NT2/D1 (cell line): Measurements from ENCODE around the gene PRSS50.

ENCODE experiments used
- DNase-seq: peaks from one replicate; pipeline ENCODE4 v3.0.0-alpha.2; 2011; ENCODE audit warnings: low read depth, low spot score
- H3K27me3 ChIP-seq: 2 replicates; pipeline ENCODE4 v1.6.0; 2011; ENCODE audit warnings: mild to moderate bottlenecking; ENCODE audit not compliant: insufficient read length, insufficient read depth
- H3K36me3 ChIP-seq: 2 replicates; pipeline ENCODE4 v1.6.1; 2011; ENCODE audit warnings: mild to moderate bottlenecking, low read length, mixed read lengths; ENCODE audit not compliant: insufficient read depth, insufficient read length
- H3K4me1 ChIP-seq: 2 replicates; pipeline ENCODE4 v1.5.1; 2011; ENCODE audit not compliant: insufficient read depth, insufficient read length
- H3K4me3 ChIP-seq: 2 replicates; pipeline ENCODE4 v1.5.1; 2011; ENCODE audit warnings: low read depth; ENCODE audit not compliant: insufficient read length
- H3K9ac ChIP-seq: 2 replicates; pipeline ENCODE4 v1.6.0; 2011; ENCODE audit warnings: low read depth; ENCODE audit not compliant: insufficient read length
- H3K9me3 ChIP-seq: 2 replicates; pipeline ENCODE4 v1.5.1; 2011; ENCODE audit warnings: mild to moderate bottlenecking, low read length; ENCODE audit not compliant: insufficient read depth
- SUZ12 ChIP-seq: IDR thresholded peaks from 2 replicates; pipeline ENCODE4 v1.6.1; 2011; ENCODE audit not compliant: insufficient read length, insufficient read depth; ENCODE audit errors: extremely low read depth
- YY1 ChIP-seq: IDR thresholded peaks from 2 replicates; pipeline ENCODE4 v1.6.1; 2011; ENCODE audit not compliant: insufficient read length, insufficient read depth
- ZNF274 ChIP-seq: IDR thresholded peaks from 2 replicates; pipeline ENCODE4 v1.6.1; 2011; ENCODE audit warnings: mild to moderate bottlenecking, low read depth, low read length

The PRSS50 gene

DNA sequence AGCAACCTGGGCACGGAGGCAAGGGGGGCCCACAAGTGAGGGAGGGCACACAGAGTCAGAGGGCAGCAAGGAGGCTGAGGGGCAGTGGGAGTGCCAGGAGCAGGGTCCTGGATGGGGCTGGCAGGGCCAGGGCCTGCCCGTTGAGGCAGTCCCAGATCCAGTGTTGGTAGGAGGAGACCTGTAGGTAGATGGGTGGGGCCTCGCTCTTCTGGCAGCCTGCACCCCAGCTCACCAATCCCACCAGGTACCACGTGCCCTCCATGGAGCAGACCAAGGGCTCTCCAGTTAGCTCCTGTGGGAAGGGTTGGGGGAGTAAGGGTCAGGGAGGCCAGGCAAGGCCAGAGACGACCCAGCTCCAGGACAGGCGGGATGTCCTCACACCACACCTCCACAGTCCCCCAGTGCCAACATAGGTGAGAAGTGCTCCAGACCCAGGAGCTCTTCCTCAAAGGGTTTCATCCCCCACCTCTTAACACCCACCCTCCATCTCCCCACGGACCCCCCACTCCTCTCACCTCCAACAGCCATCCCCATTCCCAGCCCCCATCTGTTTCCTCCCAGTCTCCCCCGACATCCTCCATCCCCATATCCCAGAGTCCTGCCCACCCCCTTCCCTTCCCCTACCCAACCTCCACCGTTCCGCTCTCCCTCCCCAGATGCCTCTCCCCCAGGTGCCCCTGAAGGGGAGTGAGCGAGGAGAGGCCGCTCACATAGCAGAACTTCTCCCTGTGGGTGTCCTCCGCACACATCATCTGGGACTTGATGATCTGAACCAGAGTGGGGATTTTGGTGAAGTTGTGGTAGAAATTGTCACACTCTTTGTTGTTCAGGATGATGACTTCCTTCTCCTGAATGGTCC, 5.2 kb downstream of the PRSS50 start:
- H3K4me1 ChIP-seq, result peaks cover 7% of the 10 kb centered on the region
- H3K9me3 ChIP-seq, result no peaks in the 10 kb centered on the region
- H3K4me3 ChIP-seq, result no peak overlapping the region
- H3K9ac ChIP-seq, result no peak overlapping the region
- no peak for DNase-seq
- no peaks in the 10 kb centered on the region for H3K36me3 ChIP-seq
- H3K27me3 ChIP-seq, result no peaks in the 10 kb centered on the region
- TF ChIP-seq ZNF274 (no peak), SUZ12 (no peak), YY1 (no peak)

DNA sequence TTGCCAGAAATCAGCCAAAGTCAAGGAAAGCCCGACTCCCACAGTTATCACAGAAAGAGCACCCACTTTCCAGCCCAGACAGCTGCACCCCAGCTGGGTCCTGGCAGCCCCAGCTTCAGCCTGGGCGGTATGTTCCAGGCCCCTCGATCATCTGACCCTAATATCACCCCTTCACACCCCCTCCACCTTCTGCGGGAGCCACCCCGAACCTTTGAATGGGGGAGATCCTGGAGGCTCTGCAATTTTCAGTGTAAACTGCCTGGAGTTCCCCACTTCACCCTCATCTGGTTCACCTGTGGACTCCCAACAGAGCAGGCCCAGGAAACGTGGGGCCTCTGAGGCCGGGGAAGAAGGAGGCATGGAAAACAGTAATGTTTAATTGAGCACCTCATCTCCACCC, 5.9 kb downstream of the PRSS50 start:
- TF ChIP-seq YY1, result no peak
- TF ChIP-seq ZNF274, result no peak
- Histone ChIP-seq H3K9me3 (no peaks in the 10 kb centered on the region), H3K4me1 (peaks cover 13% of the 10 kb centered on the region)

DNA sequence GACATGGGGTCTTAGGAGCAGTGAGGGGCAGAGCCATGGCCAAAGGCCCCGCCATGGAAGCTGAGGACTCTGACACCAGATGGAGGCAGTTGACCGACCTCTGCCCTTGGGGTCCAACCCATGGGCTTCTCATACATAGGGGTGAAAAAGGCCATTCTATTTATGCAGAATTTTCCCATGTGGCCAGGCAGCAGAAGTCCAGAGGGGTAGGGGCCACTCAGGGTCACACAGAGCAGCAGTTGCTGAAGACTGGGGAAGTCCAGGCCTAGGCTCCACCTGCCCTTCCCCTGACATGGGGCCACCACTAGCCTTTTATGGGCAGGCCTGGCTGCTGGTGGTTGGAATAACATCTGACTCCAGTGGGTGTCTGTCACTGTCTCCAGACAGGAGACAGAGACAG, 6.4 kb downstream of the PRSS50 start:
- no peak for DNase-seq
- Histone ChIP-seq H3K4me3 (no peak overlapping the region), H3K4me1 (peaks cover 18% of the 10 kb centered on the region), H3K27me3 (no peaks in the 10 kb centered on the region), H3K9ac (no peak overlapping the region), H3K9me3 (no peaks in the 10 kb centered on the region), H3K36me3 (no peaks in the 10 kb centered on the region)
- TF ChIP-seq SUZ12, result no peak
- TF ChIP-seq YY1, result no peak
- TF ChIP-seq ZNF274, result no peak

More for the DNA sequence above, 5.9 kb downstream of the PRSS50 start:
- H3K36me3 ChIP-seq, result no peaks in the 10 kb centered on the region
- DNase-seq, result no peak
- H3K9ac ChIP-seq, result no peak overlapping the region
- no peak overlapping the region for H3K4me3 ChIP-seq
- no peaks in the 10 kb centered on the region for H3K27me3 ChIP-seq

DNA sequence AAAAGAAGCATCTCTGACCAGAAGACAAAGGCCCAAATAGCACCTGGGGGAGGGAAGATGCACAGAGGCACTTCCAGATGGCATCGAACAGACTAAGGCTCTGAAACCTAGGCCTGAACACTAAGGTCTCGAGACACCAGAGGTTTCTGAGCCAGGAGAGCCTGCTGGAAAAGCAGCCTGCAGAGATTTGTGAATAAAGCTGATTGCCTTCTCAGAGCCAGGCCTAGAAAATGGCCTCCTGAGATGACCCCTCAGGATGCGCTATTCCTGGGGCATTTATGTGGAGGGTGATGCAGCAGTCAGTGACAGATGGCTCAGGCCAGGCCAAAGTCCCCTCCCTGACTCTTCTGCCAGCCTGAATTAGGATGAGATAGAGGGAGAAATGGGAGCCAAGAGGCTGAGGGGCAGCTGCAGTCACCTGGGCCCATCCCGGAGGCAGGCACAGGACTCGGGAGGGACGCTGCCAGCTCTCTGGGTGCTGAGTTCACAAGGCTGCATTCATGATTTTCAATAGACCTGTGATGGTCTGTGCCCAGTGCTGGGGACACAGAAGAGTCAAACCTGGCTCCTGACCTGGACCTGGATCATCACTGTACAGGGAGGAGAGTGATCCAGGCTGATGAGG, 6.9 kb downstream of the PRSS50 start:
- Histone ChIP-seq H3K27me3 (no peaks in the 10 kb centered on the region), H3K4me3 (no peak overlapping the region), H3K9ac (no peak overlapping the region), H3K9me3 (no peaks in the 10 kb centered on the region), H3K36me3 (no peaks in the 10 kb centered on the region), H3K4me1 (peaks cover 21% of the 10 kb centered on the region)
- no peak for DNase-seq
- no peak for TF ChIP-seq ZNF274
- no peak for TF ChIP-seq SUZ12
- TF ChIP-seq YY1, result no peak

DNA sequence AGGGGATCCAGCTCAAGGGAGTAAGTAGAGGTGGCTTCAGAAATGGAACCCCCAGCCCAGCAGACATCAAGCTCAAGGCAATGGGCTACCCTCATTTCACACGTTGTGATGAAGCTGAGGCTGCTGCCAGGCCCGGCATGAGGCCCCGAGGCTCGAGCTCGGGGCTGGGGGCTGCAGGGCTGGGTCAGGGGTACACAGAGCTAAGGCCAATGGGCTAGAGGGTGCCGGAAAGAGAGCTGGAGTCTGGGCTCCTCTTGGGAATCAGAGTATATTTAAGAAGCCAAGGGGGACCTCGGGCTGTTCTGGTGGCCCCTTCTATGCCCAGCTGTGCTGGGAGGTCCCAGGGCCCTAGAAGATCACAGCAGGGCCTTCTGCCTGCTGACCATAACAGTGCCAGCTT, 7.4 kb downstream of the PRSS50 start:
- no peak for DNase-seq
- TF ChIP-seq SUZ12, result no peak
- TF ChIP-seq ZNF274, result no peak
- TF ChIP-seq YY1, result no peak

DNA sequence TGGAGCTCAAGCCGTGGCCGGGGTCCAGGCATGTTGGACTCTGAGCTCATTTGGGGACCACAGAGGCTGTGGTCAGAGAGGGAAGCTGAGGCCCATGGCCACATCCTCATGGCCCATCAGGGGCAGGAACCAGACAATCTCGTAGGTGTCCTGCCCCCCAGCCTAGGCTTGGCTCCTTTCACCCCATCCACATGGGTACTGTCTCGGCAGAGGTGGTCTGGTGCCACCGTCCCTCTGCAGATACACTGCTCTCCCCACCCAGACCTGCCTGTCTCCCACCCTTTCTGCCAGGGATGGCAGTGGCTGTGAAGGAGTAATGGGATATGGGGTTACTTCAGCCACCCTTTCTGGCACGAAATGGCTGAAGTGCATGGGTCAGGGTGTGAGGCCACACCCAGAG, 7.9 kb downstream of the PRSS50 start:
- peaks cover 21% of the 10 kb centered on the region for H3K4me1 ChIP-seq
- H3K27me3 ChIP-seq, result no peaks in the 10 kb centered on the region

More for the DNA sequence above, 7.4 kb downstream of the PRSS50 start:
- Histone ChIP-seq H3K4me3 (no peak overlapping the region), H3K9ac (no peak overlapping the region), H3K9me3 (no peaks in the 10 kb centered on the region), H3K27me3 (no peaks in the 10 kb centered on the region), H3K36me3 (no peaks in the 10 kb centered on the region), H3K4me1 (peaks cover 21% of the 10 kb centered on the region)

DNA sequence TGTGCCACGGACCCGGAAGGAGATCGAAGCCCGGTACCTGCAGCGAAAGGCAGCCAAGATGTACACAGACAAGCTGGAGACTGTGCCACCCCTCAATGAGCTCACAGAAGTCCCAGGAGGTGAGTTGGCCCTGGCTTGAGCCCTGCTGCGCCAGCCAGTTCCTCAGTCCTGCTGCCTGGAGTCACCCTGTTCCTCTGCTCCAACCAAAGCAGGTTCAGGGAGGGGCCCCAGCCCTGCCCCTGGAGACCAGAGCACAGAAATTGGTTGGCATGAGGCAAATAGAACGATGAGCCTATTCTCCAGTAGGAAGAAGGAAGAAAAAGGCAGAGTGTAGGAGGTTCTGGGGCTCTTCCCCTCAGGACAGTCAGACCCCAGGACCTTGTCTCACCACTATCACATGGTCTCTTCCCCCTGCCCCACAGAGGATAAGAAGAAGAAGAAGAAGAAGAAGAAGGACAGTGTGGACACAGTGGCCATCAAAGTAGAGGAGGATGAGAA, 8.5 kb downstream of the PRSS50 start:
- TF ChIP-seq YY1 (no peak), ZNF274 (no peak), SUZ12 (no peak)
- no peaks in the 10 kb centered on the region for H3K9me3 ChIP-seq
- H3K4me3 ChIP-seq, result no peak overlapping the region
- no peaks in the 10 kb centered on the region for H3K36me3 ChIP-seq
- H3K4me1 ChIP-seq, result peaks cover 21% of the 10 kb centered on the region
- no peak overlapping the region for H3K9ac ChIP-seq
- DNase-seq, result no peak
- no peaks in the 10 kb centered on the region for H3K27me3 ChIP-seq

More for the DNA sequence above, 7.9 kb downstream of the PRSS50 start:
- TF ChIP-seq SUZ12, result no peak
- no peak for TF ChIP-seq YY1
- no peak for TF ChIP-seq ZNF274
- Histone ChIP-seq H3K36me3 (no peaks in the 10 kb centered on the region), H3K9me3 (no peaks in the 10 kb centered on the region), H3K4me3 (no peak overlapping the region), H3K9ac (no peak overlapping the region)
- no peak for DNase-seq
